ENCODE data around the gene SGCD. TPM values are rescaled to one million over a fixed set of nuclear protein-coding genes. Genes with fewer than 3 reads are reported as not detected.

Gene SGCD
- total RNA-seq, 1 donor from 2014 or later, result 0.33 TPM

GRCh38 chr5:156534906-156535485 is 208.0 kb downstream of the SGCD start:
- Mint-ChIP-seq H3K9me3 (peaks cover 4% of the 10 kb centered on the region), H3K36me3 (ENCODE audit: low read depth) (no peaks in the 10 kb centered on the region), H3K27ac (ENCODE audit: unreplicated experiment) (no peak overlapping the region), H3K27me3 (ENCODE audit: low read depth) (no peaks in the 10 kb centered on the region), H3K4me3 (no peak overlapping the region), H3K4me1 (no peaks in the 10 kb centered on the region)
- TF ChIP-seq CTCF (conservative IDR thresholded peaks at IDR 0.05), result no peak
- DNase-seq (ENCODE audit: low read depth, low spot score), result no peak

- Mint-ChIP-seq H3K4me3 (no peak overlapping the region), H3K36me3 (ENCODE audit: low read depth) (no peaks in the 10 kb centered on the region), H3K4me1 (no peaks in the 10 kb centered on the region), H3K27me3 (ENCODE audit: low read depth) (peaks cover 3% of the 10 kb centered on the region), H3K9me3 (peaks cover under 1% of the 10 kb centered on the region), H3K27ac (ENCODE audit: unreplicated experiment) (no peak overlapping the region)
- no peak for DNase-seq (ENCODE audit: low read depth, low spot score)
- no peak for TF ChIP-seq CTCF (conservative IDR thresholded peaks at IDR 0.05)
These were observed 213.5 kb downstream of the SGCD start for GRCh38 chr5:156540491-156540890.

- H3K27me3 Mint-ChIP-seq (ENCODE audit: low read depth), result peaks cover 4% of the 10 kb centered on the region
- no peaks in the 10 kb centered on the region for H3K9me3 Mint-ChIP-seq
- H3K4me1 Mint-ChIP-seq, result no peaks in the 10 kb centered on the region
- H3K27ac Mint-ChIP-seq (ENCODE audit: unreplicated experiment), result no peak overlapping the region
- no peaks in the 10 kb centered on the region for H3K36me3 Mint-ChIP-seq (ENCODE audit: low read depth)
- TF ChIP-seq CTCF (conservative IDR thresholded peaks at IDR 0.05), result no peak
- no peak for DNase-seq (ENCODE audit: low read depth, low spot score)
- no peak overlapping the region for H3K4me3 Mint-ChIP-seq
These were observed 214.6 kb downstream of the SGCD start for GRCh38 chr5:156541582-156541981.

- DNase-seq (ENCODE audit: low read depth, low spot score), result no peak
- no peaks in the 10 kb centered on the region for H3K36me3 Mint-ChIP-seq (ENCODE audit: low read depth)
- no peak for TF ChIP-seq CTCF (conservative IDR thresholded peaks at IDR 0.05)
These were observed 216.6 kb downstream of the SGCD start for GRCh38 chr5:156543348-156544145.

GRCh38 chr5:156552855-156553358 is 225.9 kb downstream of the SGCD start:
- Mint-ChIP-seq H3K36me3 (ENCODE audit: low read depth) (no peaks in the 10 kb centered on the region), H3K9me3 (peaks cover 5% of the 10 kb centered on the region), H3K4me3 (no peak overlapping the region), H3K4me1 (no peaks in the 10 kb centered on the region), H3K27me3 (ENCODE audit: low read depth) (no peaks in the 10 kb centered on the region), H3K27ac (ENCODE audit: unreplicated experiment) (no peak overlapping the region)
- TF ChIP-seq CTCF (conservative IDR thresholded peaks at IDR 0.05), result no peak
- DNase-seq (ENCODE audit: low read depth, low spot score), result no peak

More at GRCh38 chr5:156543348-156544145, 216.6 kb downstream of the SGCD start:
- H3K4me1 Mint-ChIP-seq, result no peaks in the 10 kb centered on the region
- no peaks in the 10 kb centered on the region for H3K9me3 Mint-ChIP-seq
- H3K27ac Mint-ChIP-seq (ENCODE audit: unreplicated experiment), result no peak overlapping the region
- no peak overlapping the region for H3K4me3 Mint-ChIP-seq
- peaks cover 5% of the 10 kb centered on the region for H3K27me3 Mint-ChIP-seq (ENCODE audit: low read depth)
